HG02798 (cell line): ENCODE measurements around the gene ARSD.
"Not testable (repeated sequence)": the region's sequence is repeated elsewhere in the genome, so short reads cannot be mapped to it uniquely, and the experiment has no call there.

Experiments
- ATAC-seq: cut with Tn5 transposase; IDR thresholded peaks from one replicate; pipeline ENCODE4 v1.9.1; 2021; ENCODE audit warnings: mild to moderate bottlenecking; ENCODE audit not compliant: unreplicated experiment, poor library complexity

Gene ARSD

GRCh38 chrX:2928583-2929434 lies at the start of gene ARSD:
TSS of gene ARSD (minus strand) at chrX:2929339. CDS start at chrX:2929275, 64 bp downstream.
- peak; percentile 89 for ATAC-seq

GRCh38 chrX:2978639-2979038 lies 49.5 kb upstream of the ARSD start:
- not testable (repeated sequence) for ATAC-seq

- ATAC-seq: no peak
Measured at GRCh38 chrX:2974961-2975360, 45.8 kb upstream of the ARSD start.

- no peak for ATAC-seq
Measured at GRCh38 chrX:2972391-2972790, 43.3 kb upstream of the ARSD start.

GRCh38 chrX:2969021-2969420 lies 39.9 kb upstream of the ARSD start:
- no peak for ATAC-seq

GRCh38 chrX:2967998-2968909 lies 39.1 kb upstream of the ARSD start:
- ATAC-seq: no peak

DNA sequence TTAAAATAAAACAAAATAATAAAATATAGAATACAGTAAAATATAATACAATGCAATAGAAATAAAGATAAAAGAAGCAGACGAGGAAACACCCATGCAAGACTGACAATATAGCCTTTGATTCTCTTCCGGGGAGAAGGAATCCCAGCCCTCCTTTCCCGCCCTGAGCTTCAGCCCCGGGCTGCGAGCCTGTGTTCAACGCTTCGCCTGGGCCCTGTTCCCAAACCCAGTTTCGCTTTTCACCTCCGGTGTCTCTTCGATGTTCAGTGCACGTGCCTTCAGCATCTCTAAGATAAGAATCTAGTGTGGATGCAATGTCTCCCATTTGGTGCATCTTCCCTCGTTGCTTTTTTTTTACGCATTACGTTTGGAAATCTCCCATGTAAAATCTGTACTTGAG lies 38.4 kb upstream of the ARSD start:
- no peak for ATAC-seq

DNA sequence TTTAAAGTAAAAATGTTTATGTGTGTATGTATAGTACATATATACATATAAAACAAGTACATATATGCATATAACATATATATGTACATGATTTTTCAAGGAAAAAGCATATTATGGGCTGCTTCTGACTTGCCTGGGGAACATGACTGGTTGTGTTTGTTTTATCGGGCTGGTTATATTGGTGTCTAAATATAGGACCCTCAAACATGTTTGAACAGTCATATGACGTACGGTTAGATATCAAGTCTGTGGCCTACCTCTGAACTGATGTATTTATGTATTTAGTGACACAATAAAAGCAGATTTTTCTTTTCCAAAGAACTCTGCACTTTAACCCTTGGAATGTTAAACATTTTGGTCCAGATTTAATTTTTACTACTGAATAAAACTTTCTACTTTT lies 37.9 kb upstream of the ARSD start:
- no peak for ATAC-seq

DNA sequence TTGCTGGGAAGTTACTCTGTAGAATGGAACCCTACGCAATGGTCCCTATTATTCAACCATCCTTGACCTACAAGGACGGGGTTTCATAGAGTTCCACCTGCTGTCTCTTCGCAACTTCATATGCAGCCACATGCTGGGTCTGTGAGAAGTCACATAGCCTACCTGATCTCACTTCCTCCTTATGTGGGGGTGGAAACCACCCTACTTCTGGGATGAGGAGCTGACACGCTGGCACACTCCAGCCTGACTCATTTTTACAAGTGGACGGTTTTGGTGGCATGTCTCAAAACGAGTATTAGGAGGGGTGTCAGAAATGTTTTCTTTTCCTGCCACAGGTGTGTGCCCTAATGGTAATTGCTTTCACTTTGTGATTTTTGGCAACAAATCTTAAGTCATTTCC lies 36.8 kb upstream of the ARSD start:
- no peak for ATAC-seq

GRCh38 chrX:2963992-2964794 lies 35.1 kb upstream of the ARSD start:
- ATAC-seq: not testable (repeated sequence)

- not testable (repeated sequence) for ATAC-seq
Measured at GRCh38 chrX:2963449-2963848, 34.3 kb upstream of the ARSD start.

GRCh38 chrX:2962381-2962780 lies 33.2 kb upstream of the ARSD start:
- no peak for ATAC-seq

GRCh38 chrX:2960861-2961515 lies 31.8 kb upstream of the ARSD start:
- no peak for ATAC-seq

DNA sequence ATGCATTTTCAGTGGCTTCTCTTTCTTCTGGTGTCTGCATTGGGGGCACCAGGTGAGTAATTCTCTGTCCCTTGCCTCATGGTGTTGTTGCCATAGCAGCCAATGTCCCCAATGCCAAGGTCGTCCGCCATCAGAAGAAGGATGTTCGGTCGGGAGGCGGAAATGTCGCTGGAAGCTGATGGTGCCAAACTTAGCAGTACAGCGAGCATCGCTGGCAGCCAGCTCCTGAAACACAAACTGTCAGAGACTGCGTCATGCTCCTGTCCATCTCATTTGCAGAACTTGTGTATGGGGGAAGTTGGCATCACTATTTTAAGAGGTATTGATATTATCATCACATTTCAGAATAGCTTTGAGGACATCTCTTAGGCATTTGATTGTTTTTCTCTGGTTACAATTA lies 29.1 kb upstream of the ARSD start:
- no peak for ATAC-seq

GRCh38 chrX:2955838-2956237 lies 26.7 kb upstream of the ARSD start:
- ATAC-seq: no peak

DNA sequence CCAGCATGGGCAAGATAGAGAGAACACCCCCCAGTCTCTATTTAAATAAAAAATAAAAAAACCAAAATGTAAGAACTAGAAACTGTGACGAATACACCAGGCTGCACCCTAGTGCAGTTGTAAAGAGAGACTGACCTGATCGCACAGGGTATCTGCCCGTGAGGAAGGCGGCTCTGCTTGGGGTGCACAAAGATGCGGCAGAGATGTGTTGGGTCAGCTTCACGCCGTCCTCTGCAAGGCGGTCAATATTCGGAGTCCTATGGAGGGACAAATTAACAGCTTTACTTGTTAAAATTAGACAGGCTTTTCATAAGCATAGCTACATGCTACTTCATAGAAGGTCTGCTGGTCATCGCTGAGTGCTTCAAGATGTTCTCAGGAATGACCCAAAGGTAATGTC lies 26.1 kb upstream of the ARSD start:
- ATAC-seq: no peak

- ATAC-seq: no peak
Measured at GRCh38 chrX:2954541-2954940, 25.4 kb upstream of the ARSD start.

GRCh38 chrX:2937942-2938341 lies 8.8 kb upstream of the ARSD start:
- ATAC-seq: not testable (repeated sequence)

GRCh38 chrX:2934715-2935710 lies 5.9 kb upstream of the ARSD start:
- no peak for ATAC-seq
